ENCODE data around the gene EMP3. TPM values are rescaled to one million over a fixed set of nuclear protein-coding genes. Genes with fewer than 3 reads are reported as not detected.
A peak's percentile ranks its signal among the peaks of the same experiment; 100 is the strongest.

The EMP3 gene
- total RNA-seq, 6 donors from 2014 or later, result 38.8 to 173 (median 75.1) TPM

DNA sequence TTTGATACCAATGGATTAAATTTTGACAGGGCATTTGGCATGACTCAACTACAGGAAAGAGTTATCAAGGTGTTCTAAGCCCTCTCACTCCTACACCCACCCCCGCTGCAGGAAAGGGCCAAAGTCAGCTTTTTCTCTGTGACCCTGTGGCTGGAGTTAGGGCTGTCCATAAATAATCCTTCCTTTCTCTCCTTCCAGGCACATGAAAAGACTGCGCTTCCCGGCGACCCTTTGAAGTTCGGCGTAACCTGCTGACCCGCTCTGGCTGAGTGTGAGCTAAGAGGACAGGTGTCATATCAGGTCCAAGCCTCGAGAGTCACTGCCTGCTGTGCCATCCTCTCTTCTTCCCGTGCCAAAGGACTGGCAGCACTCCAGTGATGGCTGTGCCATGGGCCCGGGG lies 29.9 kb upstream of the EMP3 start:
- Histone ChIP-seq H3K36me3 (no peaks in the 10 kb centered on the region), H3K9me3 (no peaks in the 10 kb centered on the region), H3K4me3 (no peak overlapping the region), H3K27me3 (no peaks in the 10 kb centered on the region), H3K4me1 (peaks cover 6 to 11% (median 10%) of the 10 kb centered on the region in 4 donors), H3K27ac (no peak overlapping the region)
- no peak for TF ChIP-seq EP300 (IDR thresholded peaks at IDR 0.05)
- no peak for TF ChIP-seq POLR2AphosphoS5 (IDR thresholded peaks at IDR 0.05)
- TF ChIP-seq, protein P1, sequence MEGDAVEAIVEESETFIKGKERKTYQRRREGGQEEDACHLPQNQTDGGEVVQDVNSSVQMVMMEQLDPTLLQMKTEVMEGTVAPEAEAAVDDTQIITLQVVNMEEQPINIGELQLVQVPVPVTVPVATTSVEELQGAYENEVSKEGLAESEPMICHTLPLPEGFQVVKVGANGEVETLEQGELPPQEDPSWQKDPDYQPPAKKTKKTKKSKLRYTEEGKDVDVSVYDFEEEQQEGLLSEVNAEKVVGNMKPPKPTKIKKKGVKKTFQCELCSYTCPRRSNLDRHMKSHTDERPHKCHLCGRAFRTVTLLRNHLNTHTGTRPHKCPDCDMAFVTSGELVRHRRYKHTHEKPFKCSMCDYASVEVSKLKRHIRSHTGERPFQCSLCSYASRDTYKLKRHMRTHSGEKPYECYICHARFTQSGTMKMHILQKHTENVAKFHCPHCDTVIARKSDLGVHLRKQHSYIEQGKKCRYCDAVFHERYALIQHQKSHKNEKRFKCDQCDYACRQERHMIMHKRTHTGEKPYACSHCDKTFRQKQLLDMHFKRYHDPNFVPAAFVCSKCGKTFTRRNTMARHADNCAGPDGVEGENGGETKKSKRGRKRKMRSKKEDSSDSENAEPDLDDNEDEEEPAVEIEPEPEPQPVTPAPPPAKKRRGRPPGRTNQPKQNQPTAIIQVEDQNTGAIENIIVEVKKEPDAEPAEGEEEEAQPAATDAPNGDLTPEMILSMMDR (IDR thresholded peaks at IDR 0.05), result no peak
- TF ChIP-seq POLR2A (IDR thresholded peaks at IDR 0.05), result no peak
- 74 to 90% methylated on average over 8 to 10 of the region's 10 CpGs for WGBS, 2 donors
- no peak for ATAC-seq (ENCODE audit: low FRiP score in 2 of 2)
- DNase-seq, result no peak

DNA sequence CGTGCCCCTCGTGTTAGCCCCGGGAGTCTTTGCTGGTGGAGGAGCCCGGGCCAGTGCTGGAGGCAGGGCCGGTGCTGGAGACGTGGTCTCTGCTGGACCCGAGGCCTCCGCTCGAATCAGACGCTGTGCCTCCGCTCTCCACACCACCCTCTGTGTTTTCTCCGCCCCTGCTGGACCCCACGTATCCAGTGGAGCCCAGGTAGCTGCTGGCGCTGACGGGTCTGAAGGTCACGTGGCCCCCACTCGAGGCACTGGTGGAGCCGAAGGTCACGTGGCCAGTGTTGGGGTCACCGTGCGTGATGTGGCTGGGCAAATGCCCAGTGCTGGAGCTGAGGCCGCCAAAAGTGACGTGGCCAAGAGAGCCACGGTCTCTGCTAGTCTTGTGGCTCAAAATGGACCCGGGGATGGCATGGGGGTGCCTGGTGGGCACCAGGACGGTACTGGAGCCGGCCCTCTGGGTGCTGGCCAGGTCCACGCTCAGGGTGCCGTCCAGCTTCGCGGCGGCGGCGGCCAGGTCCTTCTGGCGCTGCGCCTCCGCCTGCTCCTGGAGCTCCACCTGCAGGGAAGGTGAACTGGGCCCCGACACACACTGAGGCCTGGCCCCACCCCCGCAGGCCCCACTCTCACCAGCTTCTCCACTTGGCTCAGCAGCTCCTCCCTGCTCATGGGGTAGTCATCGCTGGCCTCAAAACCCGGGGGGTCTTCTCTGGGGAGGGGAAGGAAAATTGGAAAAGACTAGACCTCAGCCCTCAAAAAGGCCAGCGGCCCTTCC lies 28.2 kb upstream of the EMP3 start:
- no peaks in the 10 kb centered on the region for H3K9me3 ChIP-seq
- H3K4me1 ChIP-seq, result no peaks in the 10 kb centered on the region
- ATAC-seq (ENCODE audit: low FRiP score in 2 of 2), result peak in 1 of 2 donors; percentile 6
- no peaks in the 10 kb centered on the region for H3K27me3 ChIP-seq
- no peak overlapping the region for H3K27ac ChIP-seq
- WGBS, 2 donors, result 84 to 89% methylated on average over 28 to 40 of the region's 42 CpGs
- DNase-seq, result peak in 1 of 2 donors; percentile 81
- H3K4me3 ChIP-seq, result no peak overlapping the region
- H3K36me3 ChIP-seq, result no peaks in the 10 kb centered on the region
- no peak for TF ChIP-seq POLR2A (IDR thresholded peaks at IDR 0.05)
- no peak for TF ChIP-seq POLR2AphosphoS5 (IDR thresholded peaks at IDR 0.05)
- no peak for TF ChIP-seq EP300 (IDR thresholded peaks at IDR 0.05)
- TF ChIP-seq, protein P1 (IDR thresholded peaks at IDR 0.05), result no peak

DNA sequence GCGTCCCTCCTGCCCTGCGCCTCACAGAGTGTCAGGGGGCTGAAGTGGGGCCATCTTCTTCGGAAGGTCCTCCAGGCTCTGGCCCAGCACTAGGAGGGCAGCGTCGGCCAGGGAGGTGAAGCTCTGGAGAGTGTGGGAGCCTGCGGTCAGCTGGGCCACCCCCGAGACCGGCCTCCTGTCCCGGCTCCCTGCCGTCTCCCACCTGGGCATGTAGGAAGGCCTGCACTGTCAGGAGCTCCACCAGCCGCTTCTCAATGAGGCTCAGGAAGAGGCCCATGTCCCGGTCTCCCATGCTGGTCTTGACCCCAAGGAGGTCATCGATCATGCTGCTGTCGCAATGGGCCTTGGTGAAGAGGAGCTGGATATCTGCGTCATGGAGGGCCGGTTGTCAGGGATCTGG lies 27.4 kb upstream of the EMP3 start:
- no peak overlapping the region for H3K27ac ChIP-seq
- TF ChIP-seq, protein P1 (IDR thresholded peaks at IDR 0.05), result no peak
- TF ChIP-seq POLR2AphosphoS5 (IDR thresholded peaks at IDR 0.05) (no peak), POLR2A (IDR thresholded peaks at IDR 0.05) (no peak), EP300 (IDR thresholded peaks at IDR 0.05) (no peak)
- WGBS, 2 donors, result 91 to 98% methylated on average over 10 to 15 of the region's 16 CpGs
- H3K4me3 ChIP-seq, result no peak overlapping the region
- H3K36me3 ChIP-seq, result no peaks in the 10 kb centered on the region
- no peaks in the 10 kb centered on the region for H3K4me1 ChIP-seq
- no peaks in the 10 kb centered on the region for H3K9me3 ChIP-seq
- peak in 1 of 2 donors; percentile 62 for DNase-seq
- H3K27me3 ChIP-seq, result no peaks in the 10 kb centered on the region
- ATAC-seq (ENCODE audit: low FRiP score in 2 of 2), result no peak

DNA sequence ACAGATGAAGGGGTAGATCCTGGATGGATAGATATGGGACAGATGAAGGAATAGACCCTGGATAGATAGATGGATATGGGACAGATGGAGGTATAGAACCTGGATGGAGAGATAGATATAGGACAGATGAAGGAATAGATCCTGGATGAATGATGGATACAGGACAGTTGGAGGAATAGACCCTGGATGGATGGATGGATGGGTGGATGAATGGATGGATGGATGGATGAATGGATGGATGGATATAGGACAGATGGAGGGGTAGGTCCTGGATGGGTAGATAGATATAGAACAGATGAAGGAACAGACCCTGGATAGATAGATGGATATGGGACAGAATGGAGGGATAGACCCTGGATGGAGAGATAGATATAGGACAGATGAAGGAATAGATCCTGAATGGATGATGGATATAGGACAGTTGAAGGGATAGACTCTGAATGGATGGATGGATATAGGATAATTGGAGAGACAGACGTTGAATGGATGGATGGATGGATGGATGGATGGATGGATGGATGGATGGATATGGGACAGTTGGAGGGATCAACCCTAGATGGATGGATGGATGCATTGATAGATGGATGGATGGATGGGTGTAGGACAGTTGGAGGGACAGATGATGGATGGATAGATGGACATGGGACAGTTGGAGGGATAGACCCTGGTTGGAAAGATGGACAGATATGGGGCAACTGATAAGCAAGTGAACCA lies 23.3 kb upstream of the EMP3 start:
- Histone ChIP-seq H3K27ac (no peak overlapping the region), H3K36me3 (no peaks in the 10 kb centered on the region), H3K27me3 (no peaks in the 10 kb centered on the region), H3K4me1 (no peaks in the 10 kb centered on the region), H3K4me3 (no peak overlapping the region), H3K9me3 (no peaks in the 10 kb centered on the region)
- DNase-seq (no peak), ATAC-seq (ENCODE audit: low FRiP score in 2 of 2) (no peak)
- WGBS, 2 donors, result 88 to 96% methylated on average over 1 of the region's 1 CpG
- TF ChIP-seq POLR2AphosphoS5 (IDR thresholded peaks at IDR 0.05) (no peak), EP300 (IDR thresholded peaks at IDR 0.05) (no peak), POLR2A (IDR thresholded peaks at IDR 0.05) (no peak)
- TF ChIP-seq, protein P1 (IDR thresholded peaks at IDR 0.05), result no peak

Measured in upper lobe of left lung (tissue), 6 donors.